ENCODE data around the gene MRPL38.

- TF ChIP-seq CTCF (IDR thresholded peaks at IDR 0.05; ENCODE audit: borderline replicate concordance, extremely low read depth, low read length, poor library complexity, severe bottlenecking) (no peak), EZH2 (IDR thresholded peaks at IDR 0.05; ENCODE audit: borderline replicate concordance, low read depth, low read length, severe bottlenecking) (no peak)
Measured at GRCh38 chr17:75888484-75888883, 16.2 kb downstream of the MRPL38 start.

All from DND-41 (cell line).